ENCODE results near the gene TTC1.

TTC1 gene

DNA sequence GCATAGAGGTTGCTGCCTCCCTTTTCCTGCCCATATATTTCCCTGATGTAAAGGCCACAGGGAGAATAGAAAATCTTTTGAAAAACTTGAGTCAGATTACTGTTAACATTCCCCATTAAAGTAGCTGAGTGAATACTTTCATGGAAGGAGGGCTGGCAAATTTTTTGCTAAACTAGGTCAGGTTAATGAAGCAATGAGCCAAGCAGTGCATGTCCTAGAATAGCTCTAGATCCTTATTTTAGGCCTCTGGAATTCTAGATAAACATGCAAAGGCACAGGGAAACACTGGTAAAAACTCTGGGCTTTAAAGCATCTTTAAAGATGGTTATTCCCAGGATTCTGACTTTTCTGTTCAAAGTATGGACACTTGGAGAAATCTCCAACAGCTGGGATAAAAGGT is 27.9 kb downstream of the TTC1 start:
- in situ Hi-C loops (cut with MboI; ENCODE audit: low sequenced_read_pairs) = no loop called here

GRCh38 chr5:160039810-160040470 is 31.0 kb downstream of the TTC1 start:
- in situ Hi-C loops (cut with MboI; ENCODE audit: low sequenced_read_pairs) = no loop called here

DNA sequence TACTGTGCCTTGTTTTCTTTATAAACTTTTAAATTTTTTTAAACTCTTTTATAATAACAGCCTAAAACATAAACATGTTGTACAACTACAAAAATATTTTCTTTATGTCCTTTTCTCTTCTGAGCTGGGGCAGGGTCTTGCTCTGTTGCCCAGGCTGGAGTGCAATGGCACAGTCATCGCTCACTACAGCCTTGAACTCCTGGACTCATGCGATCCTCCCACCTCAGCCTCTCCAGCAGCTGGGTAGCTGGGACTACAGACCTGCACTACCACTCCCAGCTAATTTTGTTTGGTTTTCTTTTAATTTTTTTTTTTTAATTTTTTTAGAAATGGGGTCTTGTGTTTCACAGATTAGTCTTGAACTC is 31.5 kb downstream of the TTC1 start:
- in situ Hi-C loops (cut with MboI; ENCODE audit: low sequenced_read_pairs) = no loop called here

DNA sequence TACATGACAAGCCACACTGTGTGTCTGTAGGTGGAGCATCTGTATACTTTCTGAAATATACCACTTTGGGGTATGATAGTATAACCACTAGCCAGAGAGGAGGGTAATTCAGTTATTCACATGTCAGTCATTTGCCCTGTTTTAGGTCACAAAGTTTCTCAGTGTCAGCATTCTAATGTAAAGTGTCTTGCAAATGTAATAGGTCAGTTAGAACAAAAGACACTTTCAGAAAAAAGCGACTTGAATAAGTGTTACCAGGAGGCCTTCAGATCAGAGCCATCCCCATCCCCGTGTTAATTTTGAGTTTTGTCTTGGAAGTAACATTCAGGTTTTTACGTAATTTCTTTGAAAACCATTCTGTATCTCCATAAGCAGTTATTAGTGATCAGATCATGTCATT is 33.7 kb downstream of the TTC1 start:
- in situ Hi-C loops (cut with MboI; ENCODE audit: low sequenced_read_pairs) = no loop called here

- in situ Hi-C loops (cut with MboI; ENCODE audit: low sequenced_read_pairs) = no loop called here
These were observed 35.5 kb downstream of the TTC1 start for GRCh38 chr5:160044391-160044804.

- in situ Hi-C loops (cut with MboI; ENCODE audit: low sequenced_read_pairs) = no loop called here
These were observed 36.0 kb downstream of the TTC1 start for GRCh38 chr5:160044967-160045366.

- in situ Hi-C loops (cut with MboI; ENCODE audit: low sequenced_read_pairs) = no loop called here
These were observed 38.5 kb downstream of the TTC1 start for GRCh38 chr5:160047423-160047822.

GRCh38 chr5:160048131-160048530 is 39.2 kb downstream of the TTC1 start:
- in situ Hi-C loops (cut with MboI; ENCODE audit: low sequenced_read_pairs) = no loop called here

- in situ Hi-C loops (cut with MboI; ENCODE audit: low sequenced_read_pairs) = no loop called here
These were observed 40.2 kb downstream of the TTC1 start for GRCh38 chr5:160049099-160049498.

DNA sequence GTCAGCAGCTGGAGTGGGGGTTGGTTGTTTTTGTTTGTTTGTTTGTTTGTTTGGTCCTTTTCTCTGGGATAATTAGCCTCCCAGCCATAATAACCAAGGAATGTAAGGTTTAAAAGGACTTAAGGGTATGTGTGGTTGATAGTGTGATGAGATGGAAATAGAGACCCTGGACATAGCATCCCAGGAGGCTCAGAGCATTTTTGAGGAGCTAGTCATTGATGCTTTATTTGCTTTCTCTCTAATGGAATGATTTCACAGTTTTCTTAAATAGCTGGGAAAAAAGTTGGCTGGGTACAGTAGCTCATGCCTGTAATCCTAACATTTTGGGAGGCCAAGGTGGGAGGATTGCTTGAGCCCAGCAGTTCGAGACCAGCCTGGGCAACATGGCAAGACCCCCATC is 45.1 kb downstream of the TTC1 start:
- in situ Hi-C loops (cut with MboI; ENCODE audit: low sequenced_read_pairs) = loop anchor here (25.0 kb wide), 1 partner anchor 283 kb away; no protein-coding TSS in a partner anchor

DNA sequence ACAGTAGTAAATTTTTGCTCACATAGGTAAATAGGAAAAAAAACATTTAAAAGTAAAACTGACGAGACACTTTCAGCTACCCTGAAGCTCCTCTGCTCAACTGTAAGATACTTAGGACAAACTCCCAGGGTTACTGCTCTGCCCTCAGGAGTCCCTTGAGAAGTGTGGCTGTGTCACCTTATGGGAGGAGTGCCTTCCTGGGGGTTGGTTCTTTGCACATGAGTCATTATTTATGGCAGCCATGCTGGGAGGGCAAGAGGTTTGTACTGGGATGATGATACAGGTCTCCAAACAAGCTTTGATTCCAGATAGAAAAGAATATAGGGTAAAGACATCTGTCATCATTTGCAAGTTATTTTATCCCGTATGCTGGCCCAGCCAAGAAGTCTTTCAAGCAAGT is 45.9 kb downstream of the TTC1 start:
- in situ Hi-C loops (cut with MboI; ENCODE audit: low sequenced_read_pairs) = loop anchor here (25.0 kb wide), 1 partner anchor 282 kb away; no protein-coding TSS in a partner anchor

DNA sequence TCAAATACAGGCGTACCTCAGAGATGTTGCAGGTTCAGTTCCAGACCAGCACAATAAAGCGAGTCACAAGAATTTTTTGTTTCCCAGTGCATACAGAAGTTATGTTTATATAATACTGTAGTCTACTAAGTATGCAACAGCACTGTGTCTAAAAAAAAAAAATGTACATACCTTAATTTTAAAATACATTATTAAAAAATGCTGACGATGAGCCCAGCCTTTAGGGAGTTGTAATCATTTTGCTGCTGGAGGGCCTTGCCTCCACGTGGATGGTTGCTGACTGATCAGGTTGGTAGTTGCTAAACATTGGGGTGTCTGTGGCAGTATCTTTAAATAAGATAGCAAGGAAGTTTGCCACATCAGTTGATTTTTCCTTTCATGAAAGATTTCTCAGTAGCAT is 48.3 kb downstream of the TTC1 start:
- in situ Hi-C loops (cut with MboI; ENCODE audit: low sequenced_read_pairs) = loop anchor here (25.0 kb wide), 1 partner anchor 280 kb away; no protein-coding TSS in a partner anchor

DNA sequence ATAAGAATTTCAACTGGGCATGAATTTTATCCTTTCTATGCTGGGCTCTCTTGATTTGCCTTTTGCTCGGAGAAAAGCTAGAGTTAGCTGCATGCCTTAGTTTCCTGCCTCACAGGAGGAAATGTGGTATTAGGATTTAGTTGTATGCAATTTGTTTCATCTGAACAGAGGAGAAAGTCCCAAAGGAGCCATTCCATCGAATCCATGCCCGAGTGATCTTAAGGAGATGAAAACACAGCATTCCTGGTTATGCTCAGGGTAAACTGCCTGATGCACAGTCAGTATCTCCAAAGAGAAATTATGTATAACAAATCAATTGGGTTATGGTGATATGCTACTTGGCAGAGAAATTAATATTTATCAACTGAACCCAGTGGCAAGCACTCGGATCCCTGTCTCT is 51.1 kb downstream of the TTC1 start:
- in situ Hi-C loops (cut with MboI; ENCODE audit: low sequenced_read_pairs) = loop anchor here (25.0 kb wide), 1 partner anchor 277 kb away; no protein-coding TSS in a partner anchor

GRCh38 chr5:160061770-160062169 is 52.8 kb downstream of the TTC1 start:
- in situ Hi-C loops (cut with MboI; ENCODE audit: low sequenced_read_pairs) = loop anchor here (25.0 kb wide), 1 partner anchor 276 kb away; no protein-coding TSS in a partner anchor

GRCh38 chr5:160064417-160064810 is 55.5 kb downstream of the TTC1 start:
- in situ Hi-C loops (cut with MboI; ENCODE audit: low sequenced_read_pairs) = loop anchor here (25.0 kb wide), 1 partner anchor 273 kb away; no protein-coding TSS in a partner anchor

- in situ Hi-C loops (cut with MboI; ENCODE audit: low sequenced_read_pairs) = loop anchor here (25.0 kb wide), 1 partner anchor 272 kb away; no protein-coding TSS in a partner anchor
These were observed 56.2 kb downstream of the TTC1 start for GRCh38 chr5:160064995-160065614.

GRCh38 chr5:160069120-160069519 is 60.2 kb downstream of the TTC1 start:
- in situ Hi-C loops (cut with MboI; ENCODE audit: low sequenced_read_pairs) = loop anchor here (25.0 kb wide), 1 partner anchor 268 kb away; no protein-coding TSS in a partner anchor

DNA sequence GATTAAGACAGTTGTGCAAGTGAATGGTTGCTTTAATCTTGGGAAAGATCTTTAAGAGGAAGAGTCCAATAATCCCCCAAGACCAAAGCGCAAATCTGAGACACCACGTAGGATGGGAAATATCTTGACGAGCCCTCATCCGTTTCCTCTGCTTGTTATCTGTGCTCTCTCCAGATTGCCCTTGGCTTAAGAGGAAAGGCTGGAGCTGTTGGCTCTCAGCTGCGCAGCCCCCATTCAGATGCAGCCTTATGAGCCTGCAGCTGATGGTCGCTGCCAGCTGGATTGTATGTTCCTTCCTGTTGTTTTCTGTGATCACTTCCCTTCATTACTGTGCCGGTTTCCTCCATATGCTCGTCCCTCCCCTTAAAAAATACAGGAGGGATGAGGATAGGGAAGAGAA is 62.6 kb downstream of the TTC1 start:
- in situ Hi-C loops (cut with MboI; ENCODE audit: low sequenced_read_pairs) = loop anchor here (25.0 kb wide), 1 partner anchor 266 kb away; no protein-coding TSS in a partner anchor

GRCh38 chr5:160071916-160072315 is 63.0 kb downstream of the TTC1 start:
- in situ Hi-C loops (cut with MboI; ENCODE audit: low sequenced_read_pairs) = loop anchor here (25.0 kb wide), 1 partner anchor 265 kb away; no protein-coding TSS in a partner anchor

- in situ Hi-C loops (cut with MboI; ENCODE audit: low sequenced_read_pairs) = no loop called here
These were observed 66.1 kb downstream of the TTC1 start for GRCh38 chr5:160075073-160075472.

GRCh38 chr5:160076997-160077396 is 68.1 kb downstream of the TTC1 start:
- in situ Hi-C loops (cut with MboI; ENCODE audit: low sequenced_read_pairs) = no loop called here

DNA sequence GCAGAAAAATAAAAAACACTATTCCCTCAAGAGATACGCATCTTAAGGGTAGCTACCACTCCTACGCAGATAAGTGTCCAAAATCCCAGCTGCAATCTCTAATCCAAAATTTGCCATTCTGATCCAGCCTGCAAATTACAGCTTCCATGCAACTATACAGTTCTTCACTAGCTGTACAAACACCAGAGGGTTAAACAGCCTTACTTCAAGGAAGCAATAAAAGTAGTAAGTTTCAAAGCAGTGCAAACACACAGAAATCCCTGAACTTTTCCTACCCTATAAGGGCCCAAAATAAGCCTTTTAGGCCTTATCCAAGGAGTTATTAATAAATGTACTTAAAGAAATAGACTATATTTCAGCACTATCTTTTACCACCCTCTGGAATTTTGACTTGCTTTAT is 70.8 kb downstream of the TTC1 start:
- in situ Hi-C loops (cut with MboI; ENCODE audit: low sequenced_read_pairs) = no loop called here
